ENCODE measurements around the gene KCNK15. TPM values are rescaled to one million over a fixed set of nuclear protein-coding genes. Genes with fewer than 3 reads are reported as not detected.

Gene KCNK15
- total RNA-seq, 1 experiment from 2014 or later: 1.4 TPM

GRCh38 chr20:44724423-44725091, 21.1 kb upstream of the KCNK15 start:
- BruUV-seq (replicated peaks): no TSS peak
- Mint-ChIP-seq H3K4me3 (ENCODE audit: unreplicated experiment) (no peak overlapping the region), H3K9me3 (ENCODE audit: unreplicated experiment) (no peaks in the 10 kb centered on the region), H3K27ac (ENCODE audit: low read depth, unreplicated experiment) (no peak overlapping the region), H3K27me3 (ENCODE audit: insufficient read depth, unreplicated experiment) (no peaks in the 10 kb centered on the region), H3K36me3 (ENCODE audit: insufficient read depth, unreplicated experiment) (peaks cover 18% of the 10 kb centered on the region), H3K4me1 (ENCODE audit: insufficient read depth, unreplicated experiment) (peaks cover 46% of the 10 kb centered on the region)
- CTCF ChIA-PET: interaction anchor here (0.6 to 4.7 kb wide), 4 partner anchors 8 to 587 kb away, joined by 3 to 36 read pairs (median 14); no protein-coding TSS in a partner anchor
- no peak for TF ChIP-seq CTCF (IDR thresholded peaks at IDR 0.05; ENCODE audit: unreplicated experiment)
- POLR2A ChIA-PET: interaction anchor here (1.5 kb wide), 1 partner anchor 161 kb away, joined by 3 read pairs; the partner anchor contains the start of gene YWHAB
- intact Hi-C loops (cut with micrococcal nuclease): no loop called here
- no peak for DNase-seq (ENCODE audit: unreplicated experiment)

DNA sequence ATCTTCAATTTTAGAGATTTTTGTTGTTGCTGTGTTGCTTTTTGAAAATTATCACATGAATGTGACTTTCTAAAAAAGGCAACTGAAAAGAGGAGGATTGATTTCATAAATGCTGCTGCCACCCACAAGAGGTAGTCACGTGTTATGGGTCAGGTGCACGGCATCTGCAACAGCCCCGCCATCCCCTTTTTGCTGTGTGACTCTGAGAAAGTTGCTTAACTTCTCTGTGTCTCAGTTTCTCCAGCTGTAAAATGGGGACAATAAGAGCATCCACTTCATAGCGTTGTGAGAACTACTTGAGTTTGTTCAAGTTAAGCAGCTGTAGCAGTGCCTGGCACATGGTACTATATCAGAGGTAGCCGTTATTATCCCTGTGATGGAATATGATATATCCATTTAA, 19.8 kb upstream of the KCNK15 start:
- no TSS peak for BruUV-seq (replicated peaks)
- H3K9me3 Mint-ChIP-seq (ENCODE audit: unreplicated experiment): no peaks in the 10 kb centered on the region
- no peak overlapping the region for H3K27ac Mint-ChIP-seq (ENCODE audit: low read depth, unreplicated experiment)
- DNase-seq (ENCODE audit: unreplicated experiment): no peak
- intact Hi-C loops (cut with micrococcal nuclease): no loop called here
- H3K4me3 Mint-ChIP-seq (ENCODE audit: unreplicated experiment): no peak overlapping the region
- peaks cover 40% of the 10 kb centered on the region for H3K4me1 Mint-ChIP-seq (ENCODE audit: insufficient read depth, unreplicated experiment)
- no peaks in the 10 kb centered on the region for H3K27me3 Mint-ChIP-seq (ENCODE audit: insufficient read depth, unreplicated experiment)
- ChIA-PET CTCF (interaction anchor here (0.9 kb wide), 1 partner anchor 43 kb away, joined by 3 read pairs; no protein-coding TSS in a partner anchor), POLR2A (interaction anchor here (0.9 to 1.0 kb wide), 2 partner anchors 11 to 13 kb away, joined by 3 read pairs; partner anchors contain the start of gene CCN5)
- no peak for TF ChIP-seq CTCF (IDR thresholded peaks at IDR 0.05; ENCODE audit: unreplicated experiment)
- H3K36me3 Mint-ChIP-seq (ENCODE audit: insufficient read depth, unreplicated experiment): peaks cover 16% of the 10 kb centered on the region

DNA sequence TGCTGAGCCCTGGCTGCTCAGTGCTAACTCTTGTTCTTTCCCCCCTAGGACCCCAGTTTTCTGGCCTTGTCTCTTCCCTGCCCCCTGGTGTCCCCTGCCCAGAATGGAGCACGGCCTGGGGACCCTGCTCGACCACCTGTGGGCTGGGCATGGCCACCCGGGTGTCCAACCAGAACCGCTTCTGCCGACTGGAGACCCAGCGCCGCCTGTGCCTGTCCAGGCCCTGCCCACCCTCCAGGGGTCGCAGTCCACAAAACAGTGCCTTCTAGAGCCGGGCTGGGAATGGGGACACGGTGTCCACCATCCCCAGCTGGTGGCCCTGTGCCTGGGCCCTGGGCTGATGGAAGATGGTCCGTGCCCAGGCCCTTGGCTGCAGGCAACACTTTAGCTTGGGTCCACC, 18.6 kb upstream of the KCNK15 start:
- CTCF ChIA-PET: no interaction called here
- H3K27me3 Mint-ChIP-seq (ENCODE audit: insufficient read depth, unreplicated experiment): no peaks in the 10 kb centered on the region

More for the DNA sequence above, 18.6 kb upstream of the KCNK15 start:
- no peak for DNase-seq (ENCODE audit: unreplicated experiment)
- intact Hi-C loops (cut with micrococcal nuclease): no loop called here
- no peak for TF ChIP-seq CTCF (IDR thresholded peaks at IDR 0.05; ENCODE audit: unreplicated experiment)
- BruUV-seq (replicated peaks): no TSS peak
- no peaks in the 10 kb centered on the region for H3K9me3 Mint-ChIP-seq (ENCODE audit: unreplicated experiment)
- H3K36me3 Mint-ChIP-seq (ENCODE audit: insufficient read depth, unreplicated experiment): peaks cover 11% of the 10 kb centered on the region
- no peak overlapping the region for H3K4me3 Mint-ChIP-seq (ENCODE audit: unreplicated experiment)
- no peak overlapping the region for H3K27ac Mint-ChIP-seq (ENCODE audit: low read depth, unreplicated experiment)
- peaks cover 35% of the 10 kb centered on the region for H3K4me1 Mint-ChIP-seq (ENCODE audit: insufficient read depth, unreplicated experiment)
- POLR2A ChIA-PET: interaction anchor here (7.1 to 8.9 kb wide), 2 partner anchors 9 to 42 kb away, joined by 113 to 138 read pairs; partner anchors contain the start of gene CCN5

Measured in MCF 10A (cell line).